ENCODE results near the gene SRPX2. TPM values are rescaled to one million over a fixed set of nuclear protein-coding genes. Genes with fewer than 3 reads are reported as not detected.

Gene SRPX2
- total RNA-seq, 4 donors from 2014 or later = 29.8 to 57.3 (median 39.6) TPM

DNA sequence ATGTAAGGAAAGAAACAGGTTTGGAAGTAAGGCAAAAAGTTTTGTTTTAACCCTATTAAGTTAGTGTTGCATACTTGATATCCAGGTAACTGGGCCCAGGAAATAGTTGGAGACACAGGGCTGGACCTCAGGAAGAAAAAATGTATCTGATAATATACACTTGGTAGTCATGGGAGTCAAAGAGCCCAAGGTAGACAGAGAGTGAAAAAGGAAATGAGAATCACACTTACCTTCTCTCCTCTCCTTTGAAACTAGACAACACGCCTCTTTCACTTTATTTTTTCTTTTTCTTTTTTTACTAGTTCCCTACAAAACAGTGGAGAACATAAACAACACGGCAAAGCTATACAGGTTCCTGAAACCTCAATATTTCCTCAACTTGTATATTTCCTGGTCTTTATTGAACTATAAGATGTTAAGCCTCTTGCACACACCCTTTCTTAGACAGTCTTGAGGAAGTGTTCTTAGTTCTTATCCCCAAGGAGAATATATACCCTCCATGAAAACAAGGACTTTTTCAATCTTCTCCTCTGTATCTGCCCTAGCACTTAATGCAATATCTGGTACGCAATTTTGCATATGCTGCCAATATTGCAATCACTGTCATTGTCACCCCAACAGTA, 60.7 kb downstream of the SRPX2 start:
- Histone ChIP-seq H3K27ac (replicated peaks in 1 of 4) (no peak overlapping the region), H3K4me1 (no peaks in the 10 kb centered on the region), H3K9me3 (no peaks in the 10 kb centered on the region), H3K36me3 (peaks cover 0 to 12% (median 5%) of the 10 kb centered on the region in 4 donors), H3K4me3 (no peak overlapping the region), H3K27me3 (no peaks in the 10 kb centered on the region)
- intact Hi-C loops (cut with DNase I) = no loop called here
- no peak for DNase-seq (ENCODE audit: extremely low spot score)
- TF ChIP-seq EP300 (IDR thresholded peaks at IDR 0.05) (no peak), POLR2AphosphoS5 (IDR thresholded peaks at IDR 0.05) (no peak), POLR2A (IDR thresholded peaks at IDR 0.05; ENCODE audit: low read depth) (no peak)
- TF ChIP-seq, protein P1, sequence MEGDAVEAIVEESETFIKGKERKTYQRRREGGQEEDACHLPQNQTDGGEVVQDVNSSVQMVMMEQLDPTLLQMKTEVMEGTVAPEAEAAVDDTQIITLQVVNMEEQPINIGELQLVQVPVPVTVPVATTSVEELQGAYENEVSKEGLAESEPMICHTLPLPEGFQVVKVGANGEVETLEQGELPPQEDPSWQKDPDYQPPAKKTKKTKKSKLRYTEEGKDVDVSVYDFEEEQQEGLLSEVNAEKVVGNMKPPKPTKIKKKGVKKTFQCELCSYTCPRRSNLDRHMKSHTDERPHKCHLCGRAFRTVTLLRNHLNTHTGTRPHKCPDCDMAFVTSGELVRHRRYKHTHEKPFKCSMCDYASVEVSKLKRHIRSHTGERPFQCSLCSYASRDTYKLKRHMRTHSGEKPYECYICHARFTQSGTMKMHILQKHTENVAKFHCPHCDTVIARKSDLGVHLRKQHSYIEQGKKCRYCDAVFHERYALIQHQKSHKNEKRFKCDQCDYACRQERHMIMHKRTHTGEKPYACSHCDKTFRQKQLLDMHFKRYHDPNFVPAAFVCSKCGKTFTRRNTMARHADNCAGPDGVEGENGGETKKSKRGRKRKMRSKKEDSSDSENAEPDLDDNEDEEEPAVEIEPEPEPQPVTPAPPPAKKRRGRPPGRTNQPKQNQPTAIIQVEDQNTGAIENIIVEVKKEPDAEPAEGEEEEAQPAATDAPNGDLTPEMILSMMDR (IDR thresholded peaks at IDR 0.05) = no peak
- WGBS = 52% methylated on average over 3 of the region's 3 CpGs

DNA sequence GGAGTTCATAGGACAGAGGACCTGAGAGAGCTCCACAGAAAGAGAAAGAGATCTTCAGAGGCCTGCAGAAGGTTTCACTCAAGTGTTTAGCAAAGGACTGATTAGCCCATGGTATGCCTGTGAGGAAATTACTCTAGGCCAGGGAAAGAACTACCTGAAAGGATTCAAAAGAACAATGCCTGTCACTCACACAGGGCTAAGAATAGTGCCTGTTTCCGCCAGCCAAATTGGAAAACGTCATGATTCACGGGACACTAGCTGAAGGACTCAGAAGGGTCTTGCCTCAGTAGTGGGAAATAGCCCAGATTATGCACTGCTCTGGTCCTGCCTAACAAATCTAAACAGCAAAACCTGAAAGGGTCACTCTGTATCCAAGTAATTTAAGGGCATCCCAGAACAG, 66.8 kb downstream of the SRPX2 start:
- Histone ChIP-seq H3K4me1 (no peaks in the 10 kb centered on the region), H3K9me3 (no peaks in the 10 kb centered on the region), H3K27ac (replicated peaks in 1 of 4) (no peak overlapping the region), H3K36me3 (no peaks in the 10 kb centered on the region), H3K4me3 (no peak overlapping the region), H3K27me3 (no peaks in the 10 kb centered on the region)
- no peak for DNase-seq (ENCODE audit: extremely low spot score)
- 49% methylated on average over 3 of the region's 3 CpGs for WGBS
- TF ChIP-seq, protein P1 (IDR thresholded peaks at IDR 0.05) = no peak
- TF ChIP-seq EP300 (IDR thresholded peaks at IDR 0.05) (no peak), POLR2A (IDR thresholded peaks at IDR 0.05; ENCODE audit: low read depth) (no peak), POLR2AphosphoS5 (IDR thresholded peaks at IDR 0.05) (no peak)
- intact Hi-C loops (cut with DNase I) = no loop called here

DNA sequence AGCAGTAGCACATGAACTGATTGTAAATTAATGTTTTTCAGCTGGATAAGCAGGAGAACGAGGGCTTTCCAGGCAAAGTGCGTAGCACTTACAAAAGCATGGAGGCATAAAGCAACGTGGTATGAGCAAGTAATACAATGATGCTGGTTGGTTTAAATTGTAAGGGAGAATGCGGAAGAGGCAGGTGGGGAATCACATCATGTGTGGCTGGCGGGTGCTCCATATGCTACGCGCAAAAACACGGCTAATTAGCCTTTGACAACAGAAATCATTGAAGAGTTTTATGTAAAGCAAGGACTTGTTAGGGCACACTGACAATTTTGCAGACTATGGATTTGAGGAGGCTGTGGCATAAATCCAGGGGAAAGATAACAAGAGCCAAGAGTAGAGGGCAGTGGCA, 73.4 kb downstream of the SRPX2 start:
- Histone ChIP-seq H3K27me3 (no peaks in the 10 kb centered on the region), H3K9me3 (no peaks in the 10 kb centered on the region), H3K4me1 (no peaks in the 10 kb centered on the region), H3K36me3 (no peaks in the 10 kb centered on the region), H3K27ac (replicated peaks in 1 of 4) (no peak overlapping the region), H3K4me3 (no peak overlapping the region)
- WGBS = 75% methylated on average over 8 of the region's 8 CpGs
- intact Hi-C loops (cut with DNase I) = no loop called here
- TF ChIP-seq, protein P1 (IDR thresholded peaks at IDR 0.05) = no peak
- TF ChIP-seq EP300 (IDR thresholded peaks at IDR 0.05) = no peak
- TF ChIP-seq POLR2AphosphoS5 (IDR thresholded peaks at IDR 0.05) = no peak
- no peak for TF ChIP-seq POLR2A (IDR thresholded peaks at IDR 0.05; ENCODE audit: low read depth)
- no peak for DNase-seq (ENCODE audit: extremely low spot score)

DNA sequence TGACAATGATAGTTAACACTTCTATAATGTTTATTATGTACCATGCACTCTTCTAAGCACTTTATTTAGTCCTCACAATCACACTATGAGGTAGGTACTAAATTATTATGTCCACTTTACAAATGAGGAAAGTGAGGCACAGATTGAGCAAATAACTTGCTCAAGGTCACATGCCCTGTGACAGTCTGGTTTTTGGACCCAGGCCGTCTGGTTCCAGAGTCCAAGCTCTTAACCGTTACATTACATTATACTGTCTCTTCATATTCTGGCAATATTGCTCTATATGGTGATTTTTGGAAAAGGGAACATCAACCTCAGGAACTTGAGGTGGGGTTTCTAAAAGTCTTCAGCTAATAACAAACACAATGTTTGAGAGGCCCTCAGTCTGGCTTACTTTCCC, 75.1 kb downstream of the SRPX2 start:
- intact Hi-C loops (cut with DNase I) = no loop called here
- no peak for DNase-seq (ENCODE audit: extremely low spot score)
- Histone ChIP-seq H3K36me3 (no peaks in the 10 kb centered on the region), H3K9me3 (no peaks in the 10 kb centered on the region), H3K27me3 (no peaks in the 10 kb centered on the region), H3K4me1 (no peaks in the 10 kb centered on the region), H3K4me3 (no peak overlapping the region), H3K27ac (replicated peaks in 1 of 4) (no peak overlapping the region)
- WGBS = 93% methylated on average over 2 of the region's 2 CpGs
- no peak for TF ChIP-seq EP300 (IDR thresholded peaks at IDR 0.05)
- no peak for TF ChIP-seq POLR2A (IDR thresholded peaks at IDR 0.05; ENCODE audit: low read depth)
- TF ChIP-seq POLR2AphosphoS5 (IDR thresholded peaks at IDR 0.05) = no peak
- TF ChIP-seq, protein P1 (IDR thresholded peaks at IDR 0.05) = no peak

DNA sequence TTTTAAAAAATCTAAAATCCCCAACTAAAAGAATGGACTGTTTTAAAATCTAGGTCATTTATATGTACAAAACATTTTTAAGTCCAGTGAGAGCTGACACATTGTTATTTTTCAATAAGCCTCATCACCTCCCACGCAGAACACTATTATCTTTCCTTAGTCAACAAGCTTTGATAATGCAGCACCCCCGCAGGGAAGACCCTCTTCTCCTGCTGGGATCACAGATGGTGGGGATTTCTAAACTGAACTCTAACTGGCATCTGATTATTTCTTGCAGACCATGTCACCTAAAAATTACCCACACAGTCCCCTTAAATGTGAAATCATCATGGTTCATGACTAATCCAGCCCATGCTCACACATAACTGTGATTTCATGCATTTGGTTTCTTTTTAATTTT, 76.3 kb downstream of the SRPX2 start:
- Histone ChIP-seq H3K4me1 (no peaks in the 10 kb centered on the region), H3K9me3 (no peaks in the 10 kb centered on the region), H3K4me3 (no peak overlapping the region), H3K27me3 (no peaks in the 10 kb centered on the region), H3K36me3 (no peaks in the 10 kb centered on the region), H3K27ac (replicated peaks in 1 of 4) (no peak overlapping the region)
- TF ChIP-seq EP300 (IDR thresholded peaks at IDR 0.05) = no peak
- no peak for TF ChIP-seq POLR2AphosphoS5 (IDR thresholded peaks at IDR 0.05)
- TF ChIP-seq, protein P1 (IDR thresholded peaks at IDR 0.05) = no peak
- TF ChIP-seq POLR2A (IDR thresholded peaks at IDR 0.05; ENCODE audit: low read depth) = no peak
- no peak for DNase-seq (ENCODE audit: extremely low spot score)
- WGBS = 66% methylated on average over 2 of the region's 2 CpGs
- intact Hi-C loops (cut with DNase I) = no loop called here
